ENCODE data around the gene CORO7.

DNA sequence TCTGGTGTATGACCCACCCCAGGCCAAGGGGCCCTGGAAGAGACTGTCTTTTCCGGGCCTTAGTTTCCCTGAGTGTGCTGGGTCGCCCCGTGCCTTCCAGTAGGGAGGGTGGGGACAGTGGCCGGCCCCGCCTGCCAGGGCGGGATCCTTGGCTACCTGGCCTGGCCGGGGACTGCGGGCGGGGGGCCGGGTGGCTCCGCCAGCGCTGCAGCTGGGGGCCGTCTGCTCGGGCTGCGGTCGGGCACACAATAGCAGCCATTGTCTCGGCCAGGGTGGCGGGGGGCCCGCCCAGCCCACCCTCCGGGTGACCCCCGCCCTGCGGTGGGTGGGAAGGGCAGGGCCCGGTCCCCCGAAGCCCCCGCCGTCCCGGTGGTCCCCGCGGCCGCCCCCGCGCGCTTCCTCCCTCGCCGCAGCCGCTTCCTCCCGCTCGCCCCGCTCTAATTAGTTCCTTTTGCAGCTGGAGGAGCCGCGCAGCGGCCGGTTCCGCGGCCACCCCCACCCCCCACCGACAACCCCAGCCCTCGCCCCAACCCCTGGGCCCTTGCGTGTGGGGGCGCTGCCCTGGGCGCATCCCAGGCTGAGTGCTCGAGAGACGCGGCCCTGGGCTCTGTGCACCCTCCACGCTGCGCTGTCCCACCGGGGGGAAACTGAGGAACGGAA, 88.9 kb downstream of the CORO7 start:
- TF ChIP-seq POLR2A (IDR thresholded peaks at IDR 0.05; ENCODE audit: low read length) = no peak
- no peak for TF ChIP-seq GATA1 (IDR thresholded peaks at IDR 0.05; ENCODE audit: low read depth, low read length)

Data from erythroblast (primary cell).